ENCODE measurements around the gene REXO1.
A peak's percentile ranks its signal among the peaks of the same experiment; 100 is the strongest.

GRCh38 chr19:1837625-1838105 is 10.6 kb downstream of the REXO1 start:
- TF ChIP-seq, protein P1, sequence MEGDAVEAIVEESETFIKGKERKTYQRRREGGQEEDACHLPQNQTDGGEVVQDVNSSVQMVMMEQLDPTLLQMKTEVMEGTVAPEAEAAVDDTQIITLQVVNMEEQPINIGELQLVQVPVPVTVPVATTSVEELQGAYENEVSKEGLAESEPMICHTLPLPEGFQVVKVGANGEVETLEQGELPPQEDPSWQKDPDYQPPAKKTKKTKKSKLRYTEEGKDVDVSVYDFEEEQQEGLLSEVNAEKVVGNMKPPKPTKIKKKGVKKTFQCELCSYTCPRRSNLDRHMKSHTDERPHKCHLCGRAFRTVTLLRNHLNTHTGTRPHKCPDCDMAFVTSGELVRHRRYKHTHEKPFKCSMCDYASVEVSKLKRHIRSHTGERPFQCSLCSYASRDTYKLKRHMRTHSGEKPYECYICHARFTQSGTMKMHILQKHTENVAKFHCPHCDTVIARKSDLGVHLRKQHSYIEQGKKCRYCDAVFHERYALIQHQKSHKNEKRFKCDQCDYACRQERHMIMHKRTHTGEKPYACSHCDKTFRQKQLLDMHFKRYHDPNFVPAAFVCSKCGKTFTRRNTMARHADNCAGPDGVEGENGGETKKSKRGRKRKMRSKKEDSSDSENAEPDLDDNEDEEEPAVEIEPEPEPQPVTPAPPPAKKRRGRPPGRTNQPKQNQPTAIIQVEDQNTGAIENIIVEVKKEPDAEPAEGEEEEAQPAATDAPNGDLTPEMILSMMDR (IDR thresholded peaks at IDR 0.05) = peak; percentile 78 to 90 (median 86)
- TF ChIP-seq POLR2AphosphoS5 (IDR thresholded peaks at IDR 0.05) (no peak), EP300 (IDR thresholded peaks at IDR 0.05) (no peak)
